Measurements from ENCODE around the gene ZNF846. TPM values are rescaled to one million over a fixed set of nuclear protein-coding genes. Genes with fewer than 3 reads are reported as not detected.

The ZNF846 gene
- total and polyA plus RNA-seq, 9 of the 15 experiments (the other 6 are each of a cell fraction or from before 2014, with no cell fraction given): 4.1 to 8.7 (median 7.8) TPM

DNA sequence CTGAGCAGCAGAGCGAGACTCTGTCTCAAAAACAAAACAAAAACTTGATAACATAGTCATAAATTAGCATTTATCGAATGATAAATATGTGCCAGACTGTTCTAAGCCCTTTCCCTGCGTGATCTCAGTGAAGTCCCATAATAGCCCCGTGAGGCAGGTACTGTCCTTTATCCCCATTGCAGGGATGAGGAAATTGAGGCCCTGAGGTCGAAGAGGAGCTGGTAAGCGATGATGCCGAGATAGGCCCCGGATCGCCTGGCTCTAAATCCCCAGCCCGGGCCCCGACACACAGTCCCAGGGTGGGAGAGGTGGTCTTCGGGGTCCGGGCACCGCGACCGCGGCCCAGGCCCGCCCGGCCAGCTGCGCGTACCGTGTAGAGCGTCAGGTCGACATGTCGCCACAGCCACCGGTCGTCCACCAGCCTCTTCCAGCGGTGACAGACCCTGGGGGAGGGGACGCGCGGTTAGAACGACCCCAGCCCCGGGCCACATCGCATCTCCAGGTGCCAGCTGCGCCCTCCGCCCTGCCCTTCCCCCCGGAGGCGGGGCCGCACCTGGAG lies 49.7 kb upstream of the ZNF846 start:
- CTCF ChIA-PET (ENCODE audit: low intra/inter-chr PET ratio): no interaction called here
- in situ Hi-C loops (cut with MboI): no loop called here
- Histone ChIP-seq H2AFZ (ENCODE audit: low read depth, low read length) (peak overlapping the region; percentile 99), H3K4me2 (ENCODE audit: insufficient read depth, low read length) (peak overlapping the region; percentile 97), H3K4me1 (replicated peaks in 1 of 2; ENCODE audit: control insufficient read depth in 2 of 2, insufficient read depth in 2 of 2, low read length in 2 of 2) (peaks cover 14 to 19% of the 10 kb centered on the region in 2 experiments; a peak in 4 of 5 replicates), H3K36me3 (ENCODE audit: control insufficient read depth, insufficient read depth, low read length) (peaks cover 23% of the 10 kb centered on the region; the same call in 2 of the 3 replicates), H3K9me1 (ENCODE audit: control insufficient read depth, insufficient read depth, low read length) (no peaks in the 10 kb centered on the region), H3K4me3 (peak overlapping the region; percentile 100), H3K9me3 (replicated peaks; ENCODE audit: control insufficient read depth, insufficient read depth, low read depth, low read length) (peaks cover 13% of the 10 kb centered on the region), H3K9ac (ENCODE audit: insufficient read depth in 1 of 2, low read depth in 2 of 2, low read length in 2 of 2) (peak overlapping the region; percentile 91 to 97), H3K27me3 (ENCODE audit: control insufficient read depth in 2 of 2, insufficient read depth in 2 of 2, low read length in 2 of 2) (no peaks in the 10 kb centered on the region), H3K27ac (ENCODE audit: extremely low read depth, low read depth, low read length) (peak overlapping the region; percentile 87), H3K79me2 (ENCODE audit: control insufficient read depth, insufficient read depth, low read length) (peaks cover 32% of the 10 kb centered on the region), H4K20me1 (replicated peaks; ENCODE audit: control insufficient read depth, insufficient read depth, low read length) (0 out of 2 replicates have a peak, but pooled peaks cover 4% of the 10 kb centered on the region)
- 1% methylated on average over 36 of the region's 39 CpGs for WGBS (ENCODE audit: insufficient coverage, low coverage, missing lambda C conversion rate)
- BruUV-seq (replicated peaks): TSS peak; percentile 40
- ATAC-seq (no peak), FAIRE-seq (no peak), DNase-seq (ENCODE audit: extremely low read depth in 1 of 4, low spot score in 3 of 4) (no peak)
- intact Hi-C loops (cut with micrococcal nuclease): no loop called here
- POLR2A ChIA-PET: interaction anchor here (0.5 to 1.0 kb wide), 5 partner anchors 8 to 239 kb away, joined by 3 to 8 read pairs (median 3); no protein-coding TSS in a partner anchor
- TF ChIP-seq ZBTB1 (CRISPR knock-in tag; IDR thresholded peaks at IDR 0.05; ENCODE audit: borderline replicate concordance, low read depth) (no peak), RBBP5 (IDR thresholded peaks at IDR 0.05; ENCODE audit: borderline replicate concordance, insufficient read depth, low read length, poor library complexity, severe bottlenecking) (peak; percentile 85), RBM22 (IDR thresholded peaks at IDR 0.05; ENCODE audit: low read depth, low read length, poor library complexity, severe bottlenecking) (peak; percentile 47), ZBTB17 (CRISPR knock-in tag; IDR thresholded peaks at IDR 0.05) (0 out of 2 replicates have a peak, but pooled peaks have one; percentile 38), KAT2B (IDR thresholded peaks at IDR 0.05; ENCODE audit: low read depth, low read length) (no peak), ZNF717 (CRISPR knock-in tag; IDR thresholded peaks at IDR 0.05) (no peak), MEIS2 (IDR thresholded peaks at IDR 0.05; ENCODE audit: partially characterized antibody) (no peak), HMG20A (CRISPR knock-in tag; conservative IDR thresholded peaks at IDR 0.05) (no peak), ZNF23 (CRISPR knock-in tag; IDR thresholded peaks at IDR 0.05) (no peak), SMC3 (conservative IDR thresholded peaks at IDR 0.05; ENCODE audit: insufficient read depth, low read depth, low read length) (no peak), RBM39 (optimal IDR thresholded peaks at IDR 0.05; ENCODE audit: low read depth, low read length) (no peak), DIDO1 (tag; IDR thresholded peaks at IDR 0.05; ENCODE audit: low read depth) (no peak)
- TF ChIP-seq, protein P1, sequence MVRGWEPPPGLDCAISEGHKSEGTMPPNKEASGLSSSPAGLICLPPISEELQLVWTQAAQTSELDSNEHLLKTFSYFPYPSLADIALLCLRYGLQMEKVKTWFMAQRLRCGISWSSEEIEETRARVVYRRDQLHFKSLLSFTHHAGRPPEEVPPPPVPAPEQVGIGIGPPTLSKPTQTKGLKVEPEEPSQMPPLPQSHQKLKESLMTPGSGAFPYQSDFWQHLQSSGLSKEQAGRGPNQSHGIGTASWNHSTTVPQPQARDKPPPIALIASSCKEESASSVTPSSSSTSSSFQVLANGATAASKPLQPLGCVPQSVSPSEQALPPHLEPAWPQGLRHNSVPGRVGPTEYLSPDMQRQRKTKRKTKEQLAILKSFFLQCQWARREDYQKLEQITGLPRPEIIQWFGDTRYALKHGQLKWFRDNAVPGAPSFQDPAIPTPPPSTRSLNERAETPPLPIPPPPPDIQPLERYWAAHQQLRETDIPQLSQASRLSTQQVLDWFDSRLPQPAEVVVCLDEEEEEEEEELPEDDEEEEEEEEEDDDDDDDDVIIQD (CRISPR knock-in tag; IDR thresholded peaks at IDR 0.05): no peak
- TF ChIP-seq, protein P2, sequence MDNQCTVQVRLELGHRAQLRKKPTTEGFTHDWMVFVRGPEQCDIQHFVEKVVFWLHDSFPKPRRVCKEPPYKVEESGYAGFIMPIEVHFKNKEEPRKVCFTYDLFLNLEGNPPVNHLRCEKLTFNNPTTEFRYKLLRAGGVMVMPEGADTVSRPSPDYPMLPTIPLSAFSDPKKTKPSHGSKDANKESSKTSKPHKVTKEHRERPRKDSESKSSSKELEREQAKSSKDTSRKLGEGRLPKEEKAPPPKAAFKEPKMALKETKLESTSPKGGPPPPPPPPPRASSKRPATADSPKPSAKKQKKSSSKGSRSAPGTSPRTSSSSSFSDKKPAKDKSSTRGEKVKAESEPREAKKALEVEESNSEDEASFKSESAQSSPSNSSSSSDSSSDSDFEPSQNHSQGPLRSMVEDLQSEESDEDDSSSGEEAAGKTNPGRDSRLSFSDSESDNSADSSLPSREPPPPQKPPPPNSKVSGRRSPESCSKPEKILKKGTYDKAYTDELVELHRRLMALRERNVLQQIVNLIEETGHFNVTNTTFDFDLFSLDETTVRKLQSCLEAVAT (IDR thresholded peaks at IDR 0.05): 0 out of 4 replicates have a peak, but pooled peaks of 1 of the 2 experiments have one; percentile 23
- TF ChIP-seq, protein P3, sequence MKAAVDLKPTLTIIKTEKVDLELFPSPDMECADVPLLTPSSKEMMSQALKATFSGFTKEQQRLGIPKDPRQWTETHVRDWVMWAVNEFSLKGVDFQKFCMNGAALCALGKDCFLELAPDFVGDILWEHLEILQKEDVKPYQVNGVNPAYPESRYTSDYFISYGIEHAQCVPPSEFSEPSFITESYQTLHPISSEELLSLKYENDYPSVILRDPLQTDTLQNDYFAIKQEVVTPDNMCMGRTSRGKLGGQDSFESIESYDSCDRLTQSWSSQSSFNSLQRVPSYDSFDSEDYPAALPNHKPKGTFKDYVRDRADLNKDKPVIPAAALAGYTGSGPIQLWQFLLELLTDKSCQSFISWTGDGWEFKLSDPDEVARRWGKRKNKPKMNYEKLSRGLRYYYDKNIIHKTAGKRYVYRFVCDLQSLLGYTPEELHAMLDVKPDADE (conservative IDR thresholded peaks at IDR 0.05; ENCODE audit: control insufficient read depth, low read depth, low read length): 0 out of 2 replicates have a peak, but pooled peaks have one; percentile 36
- TF ChIP-seq, protein P4, sequence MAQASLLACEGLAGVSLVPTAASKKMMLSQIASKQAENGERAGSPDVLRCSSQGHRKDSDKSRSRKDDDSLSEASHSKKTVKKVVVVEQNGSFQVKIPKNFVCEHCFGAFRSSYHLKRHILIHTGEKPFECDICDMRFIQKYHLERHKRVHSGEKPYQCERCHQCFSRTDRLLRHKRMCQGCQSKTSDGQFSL (CRISPR knock-in tag; IDR thresholded peaks at IDR 0.05): 0 out of 2 replicates have a peak, but pooled peaks have one; percentile 28
- TF ChIP-seq, protein P4 (tag; IDR thresholded peaks at IDR 0.05): no peak

Data from K562 (cell line).